ENCODE data around the gene NOTCH1. TPM values are rescaled to one million over a fixed set of nuclear protein-coding genes. Genes with fewer than 3 reads are reported as not detected.

NOTCH1 gene
- total RNA-seq, 1 donor = 10.5 TPM

DNA sequence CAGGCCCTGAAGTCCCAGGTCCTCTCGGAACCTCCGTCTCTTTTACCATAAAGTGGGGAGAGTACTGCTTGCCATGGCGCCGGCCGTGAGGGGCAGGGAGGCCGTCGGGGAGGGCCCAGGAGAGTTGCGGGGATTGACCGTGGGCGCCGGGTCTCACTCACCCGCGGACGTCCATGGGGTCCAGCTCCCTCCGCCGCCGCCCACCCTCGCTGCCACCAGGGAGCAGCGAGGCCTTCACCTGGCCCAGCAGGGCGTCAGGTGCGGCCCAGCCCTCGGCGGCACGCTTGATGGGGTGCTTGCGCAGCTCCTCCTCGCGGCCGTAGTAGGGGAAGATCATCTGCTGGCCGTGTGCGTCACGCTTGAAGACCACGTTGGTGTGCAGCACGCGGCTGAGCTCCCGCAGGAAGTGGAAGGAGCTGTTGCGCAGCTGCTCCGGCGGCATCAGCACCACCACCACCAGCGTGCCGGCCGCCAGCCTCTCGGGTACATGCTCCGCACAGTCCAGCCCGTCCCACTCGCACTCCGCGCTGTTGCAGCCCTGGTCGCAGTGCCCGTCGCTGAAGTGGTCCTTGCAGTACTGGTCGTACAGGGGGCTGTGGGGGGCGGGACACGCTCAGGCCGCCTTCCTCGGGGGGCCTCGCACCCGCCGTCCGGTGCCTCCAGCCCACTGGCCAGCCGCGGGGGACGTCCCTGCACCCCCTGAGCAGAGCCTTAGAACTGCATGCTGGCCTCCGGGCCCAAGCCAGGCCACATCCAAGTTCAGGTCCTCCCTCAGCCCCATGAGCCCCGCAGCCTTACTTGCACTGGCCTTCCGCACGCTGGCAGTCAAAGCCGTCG, 41.1 kb downstream of the NOTCH1 start:
- Histone ChIP-seq H4K20me1 (ENCODE audit: insufficient read depth, low read length) (no peaks in the 10 kb centered on the region), H2AFZ (ENCODE audit: low read length) (no peak overlapping the region), H3K4me3 (ENCODE audit: insufficient read depth, low read length) (no peak overlapping the region), H3K4me2 (ENCODE audit: insufficient read depth, low read length) (no peak overlapping the region), H3K4me1 (ENCODE audit: insufficient read depth, low read length) (no peaks in the 10 kb centered on the region), H3K27ac (ENCODE audit: low read depth, low read length) (no peak overlapping the region), H3K27me3 (ENCODE audit: insufficient read depth, low read length) (no peaks in the 10 kb centered on the region), H3K36me3 (ENCODE audit: insufficient read depth, low read length) (peaks cover 49% of the 10 kb centered on the region), H3K9me3 (ENCODE audit: low read depth, low read length) (no peaks in the 10 kb centered on the region), H3K79me2 (ENCODE audit: insufficient read depth, low read length) (no peaks in the 10 kb centered on the region)
- TF ChIP-seq CTCF (IDR thresholded peaks at IDR 0.05; ENCODE audit: extremely low read depth, low read depth, low read length) = no peak
- DNase-seq (ENCODE audit: insufficient read length, low spot score, missing footprints) = no peak

GRCh38 chr9:136502940-136503550, 42.8 kb downstream of the NOTCH1 start:
- no peaks in the 10 kb centered on the region for H3K4me1 ChIP-seq (ENCODE audit: insufficient read depth, low read length)
- H3K27ac ChIP-seq (ENCODE audit: low read depth, low read length) = no peak overlapping the region
- no peak overlapping the region for H3K4me3 ChIP-seq (ENCODE audit: insufficient read depth, low read length)
- no peaks in the 10 kb centered on the region for H4K20me1 ChIP-seq (ENCODE audit: insufficient read depth, low read length)
- H3K27me3 ChIP-seq (ENCODE audit: insufficient read depth, low read length) = no peaks in the 10 kb centered on the region
- peaks cover 49% of the 10 kb centered on the region for H3K36me3 ChIP-seq (ENCODE audit: insufficient read depth, low read length)
- no peak for DNase-seq (ENCODE audit: insufficient read length, low spot score, missing footprints)
- H3K9me3 ChIP-seq (ENCODE audit: low read depth, low read length) = no peaks in the 10 kb centered on the region
- H2AFZ ChIP-seq (ENCODE audit: low read length) = no peak overlapping the region
- no peak overlapping the region for H3K4me2 ChIP-seq (ENCODE audit: insufficient read depth, low read length)
- no peak for TF ChIP-seq CTCF (IDR thresholded peaks at IDR 0.05; ENCODE audit: extremely low read depth, low read depth, low read length)
- H3K79me2 ChIP-seq (ENCODE audit: insufficient read depth, low read length) = no peaks in the 10 kb centered on the region

DNA sequence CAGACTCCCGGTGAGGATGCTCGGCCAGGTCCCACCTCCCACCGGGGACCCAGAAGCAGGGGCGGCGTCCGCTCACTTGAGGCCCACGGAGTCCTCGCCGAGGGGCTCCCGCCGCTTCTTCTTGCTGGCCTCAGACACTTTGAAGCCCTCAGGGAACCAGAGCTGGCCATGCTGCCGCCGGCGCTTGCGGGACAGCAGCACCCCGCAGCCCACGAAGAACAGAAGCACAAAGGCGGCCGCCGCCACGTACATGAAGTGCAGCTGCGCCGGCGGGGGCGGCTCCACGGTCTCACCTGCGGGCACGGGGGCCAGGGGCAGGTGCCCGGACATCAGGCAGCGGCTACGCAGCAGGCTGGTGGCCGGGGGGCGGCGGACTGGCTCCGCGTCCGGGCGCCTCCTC, 43.7 kb downstream of the NOTCH1 start:
- Histone ChIP-seq H3K27me3 (ENCODE audit: insufficient read depth, low read length) (no peaks in the 10 kb centered on the region), H2AFZ (ENCODE audit: low read length) (no peak overlapping the region), H3K79me2 (ENCODE audit: insufficient read depth, low read length) (no peaks in the 10 kb centered on the region), H4K20me1 (ENCODE audit: insufficient read depth, low read length) (no peaks in the 10 kb centered on the region), H3K4me3 (ENCODE audit: insufficient read depth, low read length) (no peak overlapping the region), H3K9me3 (ENCODE audit: low read depth, low read length) (no peaks in the 10 kb centered on the region), H3K36me3 (ENCODE audit: insufficient read depth, low read length) (peaks cover 40% of the 10 kb centered on the region), H3K4me2 (ENCODE audit: insufficient read depth, low read length) (no peak overlapping the region), H3K4me1 (ENCODE audit: insufficient read depth, low read length) (no peaks in the 10 kb centered on the region), H3K27ac (ENCODE audit: low read depth, low read length) (no peak overlapping the region)
- DNase-seq (ENCODE audit: insufficient read length, low spot score, missing footprints) = no peak
- no peak for TF ChIP-seq CTCF (IDR thresholded peaks at IDR 0.05; ENCODE audit: extremely low read depth, low read depth, low read length)

GRCh38 chr9:136501686-136502085, 44.2 kb downstream of the NOTCH1 start:
- no peak for DNase-seq (ENCODE audit: insufficient read length, low spot score, missing footprints)
- no peaks in the 10 kb centered on the region for H3K79me2 ChIP-seq (ENCODE audit: insufficient read depth, low read length)
- H3K9me3 ChIP-seq (ENCODE audit: low read depth, low read length) = no peaks in the 10 kb centered on the region
- H3K4me3 ChIP-seq (ENCODE audit: insufficient read depth, low read length) = no peak overlapping the region
- no peaks in the 10 kb centered on the region for H3K4me1 ChIP-seq (ENCODE audit: insufficient read depth, low read length)
- H3K27ac ChIP-seq (ENCODE audit: low read depth, low read length) = no peak overlapping the region
- no peaks in the 10 kb centered on the region for H3K27me3 ChIP-seq (ENCODE audit: insufficient read depth, low read length)
- no peak overlapping the region for H3K4me2 ChIP-seq (ENCODE audit: insufficient read depth, low read length)
- peaks cover 35% of the 10 kb centered on the region for H3K36me3 ChIP-seq (ENCODE audit: insufficient read depth, low read length)
- H4K20me1 ChIP-seq (ENCODE audit: insufficient read depth, low read length) = no peaks in the 10 kb centered on the region
- no peak for TF ChIP-seq CTCF (IDR thresholded peaks at IDR 0.05; ENCODE audit: extremely low read depth, low read depth, low read length)
- no peak overlapping the region for H2AFZ ChIP-seq (ENCODE audit: low read length)

Measured in osteoblast (primary cell).